Measurements from ENCODE around the gene GPATCH3. TPM values are rescaled to one million over a fixed set of nuclear protein-coding genes. Genes with fewer than 3 reads are reported as not detected.

The GPATCH3 gene
- total and polyA plus RNA-seq, 2 donors (not counting 3 experiments of a cell fraction or from before 2014, with no cell fraction given): 12.1 to 17.7 TPM

DNA sequence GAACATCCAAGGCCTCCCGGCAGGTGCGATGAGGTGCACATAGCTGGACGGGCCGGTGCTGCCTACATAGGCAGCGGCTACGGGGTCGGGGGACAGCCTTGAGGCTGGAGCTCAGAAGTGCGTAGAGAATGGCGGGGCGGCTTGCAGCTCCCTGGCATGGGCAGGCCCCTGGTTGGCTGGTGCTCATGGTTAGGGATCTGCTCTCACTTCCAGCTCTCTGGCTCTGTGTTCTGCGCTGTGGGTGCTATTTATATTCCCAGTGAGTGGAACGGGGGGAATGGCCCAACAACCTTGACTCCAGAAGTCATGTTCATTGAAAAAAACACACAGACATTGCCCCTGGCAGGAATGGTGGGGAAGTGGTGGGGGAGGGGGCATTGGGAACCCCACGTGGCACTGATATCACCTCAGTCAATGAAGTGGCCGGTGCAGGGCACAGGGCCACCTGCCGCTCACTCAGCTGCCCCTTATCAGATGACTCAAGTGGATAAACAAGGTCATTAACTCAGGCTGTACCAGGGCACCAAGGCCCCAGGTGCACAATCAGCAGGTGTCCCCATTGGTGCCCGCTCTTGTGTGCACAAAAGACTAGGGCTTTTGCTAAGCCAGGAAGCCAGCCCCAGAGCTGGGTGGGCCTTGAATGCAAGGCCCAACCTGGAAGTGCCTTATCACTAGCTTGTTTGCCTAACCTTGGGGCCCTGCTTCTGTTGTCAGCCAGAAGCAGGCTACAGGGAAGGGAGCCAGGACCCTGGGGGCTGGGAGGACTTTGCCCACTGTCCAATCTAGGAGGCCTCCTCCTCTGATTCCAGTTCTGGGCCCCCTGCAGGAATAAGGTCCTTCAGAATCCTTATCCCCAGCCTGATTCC, 13.7 kb upstream of the GPATCH3 start, which contains the start of gene NR0B2:
Gene NR0B2, minus strand, starts transcription at position 222 of the 866 bp plus-strand sequence. Its CDS starts 35 bp downstream, at position 187.
- FAIRE-seq: no peak
- no peaks in the 10 kb centered on the region for H3K79me2 ChIP-seq (ENCODE audit: control insufficient read depth, insufficient read depth, low read length)
- no peaks in the 10 kb centered on the region for H3K9me1 ChIP-seq (replicated peaks; ENCODE audit: control insufficient read depth, extremely low read depth, insufficient read depth, low read length)
- peak; percentile 12 for DNase-seq (ENCODE audit: low read depth, low spot score)
- dilution Hi-C loops (cut with MboI; ENCODE audit: extremely low pct_ligation_motif_present, low sequenced_read_pairs): no loop called here
- no peaks in the 10 kb centered on the region for H3K9me3 ChIP-seq (replicated peaks; ENCODE audit: control insufficient read depth, insufficient read depth, low read length)
- H2AFZ ChIP-seq (ENCODE audit: low read depth, low read length): no peak within 1 kb of the TSS
- intact Hi-C loops (cut with micrococcal nuclease): no loop called here
- H3K27me3 ChIP-seq (ENCODE audit: control insufficient read depth in 2 of 2, insufficient read depth in 2 of 2, low read length in 2 of 2): peaks cover 0 to 1% of the 10 kb centered on the region in 2 experiments
- no peak for TF ChIP-seq JUN (IDR thresholded peaks at IDR 0.05; ENCODE audit: borderline replicate concordance, insufficient read depth, insufficient read length, low read depth)
- TF ChIP-seq GATA2 (IDR thresholded peaks at IDR 0.05; ENCODE audit: insufficient read depth, insufficient read length, low read depth, low read length): no peak
- TF ChIP-seq MAX (IDR thresholded peaks at IDR 0.05; ENCODE audit: insufficient read depth, insufficient read length): no peak
- no peak for TF ChIP-seq EZH2 (IDR thresholded peaks at IDR 0.05; ENCODE audit: borderline replicate concordance, low read depth, low read length, severe bottlenecking)
- TF ChIP-seq FOS (IDR thresholded peaks at IDR 0.05; ENCODE audit: borderline replicate concordance, insufficient read depth, low read length): no peak
- TF ChIP-seq POLR2A (IDR thresholded peaks at IDR 0.05; ENCODE audit: low read depth, low read length): no peak
- no peak for TF ChIP-seq MYC (IDR thresholded peaks at IDR 0.05; ENCODE audit: low read depth, low read length)
- TF ChIP-seq POLR2AphosphoS5 (IDR thresholded peaks at IDR 0.05; ENCODE audit: insufficient read depth, low read depth, low read length): no peak
- TF ChIP-seq, protein P1, sequence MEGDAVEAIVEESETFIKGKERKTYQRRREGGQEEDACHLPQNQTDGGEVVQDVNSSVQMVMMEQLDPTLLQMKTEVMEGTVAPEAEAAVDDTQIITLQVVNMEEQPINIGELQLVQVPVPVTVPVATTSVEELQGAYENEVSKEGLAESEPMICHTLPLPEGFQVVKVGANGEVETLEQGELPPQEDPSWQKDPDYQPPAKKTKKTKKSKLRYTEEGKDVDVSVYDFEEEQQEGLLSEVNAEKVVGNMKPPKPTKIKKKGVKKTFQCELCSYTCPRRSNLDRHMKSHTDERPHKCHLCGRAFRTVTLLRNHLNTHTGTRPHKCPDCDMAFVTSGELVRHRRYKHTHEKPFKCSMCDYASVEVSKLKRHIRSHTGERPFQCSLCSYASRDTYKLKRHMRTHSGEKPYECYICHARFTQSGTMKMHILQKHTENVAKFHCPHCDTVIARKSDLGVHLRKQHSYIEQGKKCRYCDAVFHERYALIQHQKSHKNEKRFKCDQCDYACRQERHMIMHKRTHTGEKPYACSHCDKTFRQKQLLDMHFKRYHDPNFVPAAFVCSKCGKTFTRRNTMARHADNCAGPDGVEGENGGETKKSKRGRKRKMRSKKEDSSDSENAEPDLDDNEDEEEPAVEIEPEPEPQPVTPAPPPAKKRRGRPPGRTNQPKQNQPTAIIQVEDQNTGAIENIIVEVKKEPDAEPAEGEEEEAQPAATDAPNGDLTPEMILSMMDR (IDR thresholded peaks at IDR 0.05; ENCODE audit: extremely low read depth in 1 of 2, insufficient read depth in 1 of 2, low read depth in 1 of 2, low read length in 2 of 2): no peak
- H3K9ac ChIP-seq (replicated peaks; ENCODE audit: extremely low read depth, insufficient read depth, low read length): no peak within 1 kb of the TSS
- BruUV-seq (replicated peaks): no TSS peak
- POLR2A ChIA-PET: no interaction called here
- H3K4me3 ChIP-seq (replicated peaks in 1 of 3; ENCODE audit: insufficient read depth in 1 of 3, low read depth in 1 of 3, low read length in 3 of 3): no peak within 1 kb of the TSS
- CTCF ChIA-PET: interaction anchor here (1.1 kb wide), 1 partner anchor 26 kb away, joined by 3 read pairs; no protein-coding TSS in a partner anchor
- H3K36me3 ChIP-seq (ENCODE audit: control insufficient read depth in 2 of 2, extremely low read depth in 1 of 2, insufficient read depth in 2 of 2, low read length in 2 of 2): no peaks in the 10 kb centered on the region
- H3K27ac ChIP-seq (ENCODE audit: insufficient read depth, low read depth, low read length): no peak within 1 kb of the TSS
- no peak within 1 kb of the TSS for H3K4me2 ChIP-seq (ENCODE audit: insufficient read depth, low read length)
- H3K4me1 ChIP-seq (ENCODE audit: control insufficient read depth, extremely low read depth, insufficient read depth, low read length): no peaks in the 10 kb centered on the region
- H4K20me1 ChIP-seq (replicated peaks; ENCODE audit: control insufficient read depth, extremely low read depth, insufficient read depth, low read length): no peaks in the 10 kb centered on the region

All from endothelial cell of umbilical vein (primary cell).